Measurements from ENCODE around the gene PTPRN2. TPM values are rescaled to one million over a fixed set of nuclear protein-coding genes. Genes with fewer than 3 reads are reported as not detected.

PTPRN2 gene
- total and polyA plus RNA-seq, 2 of the 8 experiments (the other 6 are each of a cell fraction or from before 2014, with no cell fraction given), result 2.6 to 4.5 TPM

DNA sequence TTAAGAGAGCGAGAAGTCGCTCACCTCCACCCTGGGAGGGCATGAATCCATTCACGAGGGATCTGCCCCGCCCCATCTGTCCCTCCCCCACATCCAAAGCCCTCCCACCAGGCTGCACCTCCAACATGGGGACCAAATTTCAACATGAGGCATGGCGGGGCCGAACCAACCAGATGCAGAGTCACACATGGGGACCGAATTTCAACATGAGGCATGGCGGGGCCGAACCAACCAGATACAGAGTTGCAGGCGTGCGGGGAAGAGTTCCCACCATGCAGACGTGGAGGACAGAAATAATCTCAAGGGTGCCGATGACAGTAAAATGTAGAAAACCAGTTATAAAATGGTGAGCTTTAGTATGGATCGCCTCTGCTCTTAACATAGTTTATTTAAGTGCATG is 686.5 kb downstream of the PTPRN2 start:
- Histone ChIP-seq H3K4me3 (ENCODE audit: extremely low read depth in 1 of 4, insufficient read depth in 2 of 4, low read depth in 3 of 4, low read length in 4 of 4) (no peak overlapping the region), H2AFZ (ENCODE audit: low read length) (no peak overlapping the region), H3K14ac (ENCODE audit: insufficient read length) (no peak overlapping the region), H3K9me3 (ENCODE audit: insufficient read depth in 2 of 2, low read depth in 1 of 2, low read length in 1 of 2) (no peaks in the 10 kb centered on the region), H4K8ac (ENCODE audit: extremely low read depth, insufficient read depth, low read length) (no peak overlapping the region), H3K36me3 (ENCODE audit: control insufficient read depth in 2 of 4, insufficient read depth in 4 of 4, low read length in 3 of 4) (no peaks in the 10 kb centered on the region), H4K91ac (replicated peaks; ENCODE audit: insufficient read length, low read length) (no peak overlapping the region), H3K79me2 (ENCODE audit: control insufficient read depth in 1 of 2, insufficient read depth in 2 of 2, low read length in 2 of 2) (no peaks in the 10 kb centered on the region), H4K5ac (ENCODE audit: insufficient read length, low read depth, low read length) (no peak overlapping the region), H4K20me1 (replicated peaks in 1 of 2; ENCODE audit: control insufficient read depth in 1 of 2, insufficient read depth in 2 of 2, low read length in 2 of 2) (no peaks in the 10 kb centered on the region), H3K4ac (replicated peaks; ENCODE audit: insufficient read length, low read depth, low read length) (no peak overlapping the region), H2BK120ac (replicated peaks; ENCODE audit: low read depth, low read length) (no peak overlapping the region), H2BK15ac (ENCODE audit: low read length) (no peak overlapping the region), H2AK5ac (ENCODE audit: low read depth, low read length) (no peak overlapping the region), H3K9ac (replicated peaks in 1 of 4; ENCODE audit: extremely low read depth in 1 of 4, low read depth in 3 of 4, low read length in 3 of 4) (no peak overlapping the region), H3K79me1 (ENCODE audit: low read depth, low read length) (no peaks in the 10 kb centered on the region), H3K4me1 (replicated peaks in 1 of 4; ENCODE audit: control insufficient read depth in 3 of 4, insufficient read depth in 4 of 4, low read length in 3 of 4) (peaks cover 9 to 18% (median 13%) of the 10 kb centered on the region in 4 experiments; a peak in 6 of 7 replicates), H3K23me2 (ENCODE audit: low read depth, low read length) (no peaks in the 10 kb centered on the region), H3K56ac (replicated peaks; ENCODE audit: insufficient read length, low read depth, low read length) (no peak overlapping the region), H3K27me3 (replicated peaks in 1 of 4; ENCODE audit: control insufficient read depth in 3 of 4, extremely low read depth in 1 of 4, insufficient read depth in 3 of 4, low read length in 3 of 4) (no peaks in the 10 kb centered on the region), H2BK5ac (ENCODE audit: low read depth, low read length) (no peak overlapping the region), H3K27ac (ENCODE audit: low read depth, low read length) (no peak overlapping the region), H2BK20ac (ENCODE audit: low read length) (no peak overlapping the region), H3K4me2 (ENCODE audit: insufficient read depth in 1 of 2, low read depth in 2 of 2, low read length in 2 of 2) (no peak overlapping the region), H3K23ac (ENCODE audit: insufficient read length) (no peak overlapping the region), H2BK12ac (ENCODE audit: low read depth, low read length) (no peak overlapping the region), H3K18ac (ENCODE audit: extremely low read depth, low read length) (no peak overlapping the region)
- FAIRE-seq (no peak), DNase-seq (ENCODE audit: low read depth in 1 of 2, low spot score in 2 of 2) (no peak)
- TF ChIP-seq SUZ12 (IDR thresholded peaks at IDR 0.05; ENCODE audit: low read length) (no peak), RNF2 (IDR thresholded peaks at IDR 0.05; ENCODE audit: borderline replicate concordance, low read depth, low read length, missing control alignments, poor library complexity, severe bottlenecking) (no peak), ATF3 (IDR thresholded peaks at IDR 0.05; ENCODE audit: insufficient read depth, low read depth, low read length) (no peak)
- TF ChIP-seq, protein P1, sequence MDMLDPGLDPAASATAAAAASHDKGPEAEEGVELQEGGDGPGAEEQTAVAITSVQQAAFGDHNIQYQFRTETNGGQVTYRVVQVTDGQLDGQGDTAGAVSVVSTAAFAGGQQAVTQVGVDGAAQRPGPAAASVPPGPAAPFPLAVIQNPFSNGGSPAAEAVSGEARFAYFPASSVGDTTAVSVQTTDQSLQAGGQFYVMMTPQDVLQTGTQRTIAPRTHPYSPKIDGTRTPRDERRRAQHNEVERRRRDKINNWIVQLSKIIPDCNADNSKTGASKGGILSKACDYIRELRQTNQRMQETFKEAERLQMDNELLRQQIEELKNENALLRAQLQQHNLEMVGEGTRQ (IDR thresholded peaks at IDR 0.05; ENCODE audit: low read length), result no peak
- CTCF ChIA-PET (ENCODE audit: partially characterized antibody), result no interaction called here
- POLR2A ChIA-PET (ENCODE audit: partially characterized antibody), result no interaction called here
- 91% methylated on average over 11 of the region's 14 CpGs; no CpG with 5 or more reads in 1 of the 2 experiments for WGBS, 2 experiments (ENCODE audit: extremely low coverage in 1 of 2, insufficient coverage in 1 of 2, insufficient read length in 1 of 2, insufficient replicate concordance in 2 of 2, low coverage in 1 of 2, low lambda C conversion rate in 2 of 2, missing lambda C conversion rate in 1 of 2)

All from H1 (cell line).